WTC11 (cell line): ENCODE measurements around the gene QRFP. TPM values are rescaled to one million over a fixed set of nuclear protein-coding genes. Genes with fewer than 3 reads are reported as not detected.

Experiments
- ATAC-seq: fragments of 200-7000 bp; cut with Tn5 transposase; 2 replicates; pipeline ENCODE4 v1.10.0; 2021; ENCODE audit warnings: mild to moderate bottlenecking, moderate library complexity
- CTCF ChIA-PET: fragments of 300-600 bp; sonication (Branson Sonifier 250); formaldehyde crosslinking; loops from one replicate; lab custom pipeline; 2021; ENCODE audit warnings: antibody characterized with exemption; lab: Charles Lee
- POLR2A ChIA-PET: fragments of 350-600 bp; sonication (Branson Sonifier 250); formaldehyde crosslinking; loops from one replicate; lab custom pipeline; 2021; ENCODE audit warnings: antibody characterized with exemption; lab: Charles Lee
- DNase-seq: peaks from one replicate; pipeline ENCODE4 v3.0.0; 2021; ENCODE audit warnings: low spot score
- H3K27ac Mint-ChIP-seq: 2 replicates; pipeline ENCODE4 v1.8.0; 2021; ENCODE audit warnings: mixed read lengths
- H3K27me3 Mint-ChIP-seq: 2 replicates; pipeline ENCODE4 v1.8.0; 2021; ENCODE audit warnings: low read depth, mild to moderate bottlenecking, moderate library complexity, mixed read lengths
- H3K36me3 Mint-ChIP-seq: 2 replicates; pipeline ENCODE4 v1.8.0; 2021; ENCODE audit warnings: mixed read lengths
- H3K4me1 Mint-ChIP-seq: 2 replicates; pipeline ENCODE4 v1.8.0; 2022; ENCODE audit warnings: mixed read lengths
- H3K4me3 Mint-ChIP-seq: 2 replicates; pipeline ENCODE4 v1.8.0; 2021; ENCODE audit warnings: mild to moderate bottlenecking, moderate library complexity, mixed read lengths
- H3K9me3 Mint-ChIP-seq: 2 replicates; pipeline ENCODE4 v1.8.0; 2021; ENCODE audit warnings: mixed read lengths
- AR ChIP-seq: fragments of 250-450 bp; sonication (Bioruptor Pico); IDR thresholded peaks from 2 replicates; pipeline ENCODE4 v1.9.0; 2021; ENCODE audit warnings: mild to moderate bottlenecking
- CTCF ChIP-seq: fragments of 200-600 bp; IDR thresholded peaks from 2 replicates; pipeline ENCODE4 v1.8.0; 2022; ENCODE audit warnings: antibody characterized with exemption
- E2F1 ChIP-seq: sonication (generic); formaldehyde crosslinking; IDR thresholded peaks from 2 replicates; pipeline ENCODE4 v1.8.0; 2022; ENCODE audit warnings: mild to moderate bottlenecking, missing genetic modification reagents
- ESRRA ChIP-seq: sonication (generic); formaldehyde crosslinking; IDR thresholded peaks from 2 replicates; pipeline ENCODE4 v1.8.1; 2022; ENCODE audit warnings: mild to moderate bottlenecking, missing genetic modification reagents, borderline replicate concordance
- ETV6 ChIP-seq: sonication (generic); formaldehyde crosslinking; IDR thresholded peaks from 2 replicates; pipeline ENCODE4 v1.8.1; 2022; ENCODE audit warnings: mild to moderate bottlenecking, missing genetic modification reagents
- FOXJ3 ChIP-seq: sonication (generic); formaldehyde crosslinking; IDR thresholded peaks from 2 replicates; pipeline ENCODE4 v1.9.0; 2021; ENCODE audit warnings: missing genetic modification reagents, mild to moderate bottlenecking, borderline replicate concordance
- FOXK1 ChIP-seq: sonication (generic); formaldehyde crosslinking; IDR thresholded peaks from 2 replicates; pipeline ENCODE4 v1.8.0; 2022; ENCODE audit warnings: mild to moderate bottlenecking, moderate library complexity, missing genetic modification reagents
- FOXP1 ChIP-seq: sonication (generic); formaldehyde crosslinking; IDR thresholded peaks from 2 replicates; pipeline ENCODE4 v1.8.0; 2022; ENCODE audit warnings: missing genetic modification reagents, mild to moderate bottlenecking, moderate library complexity, borderline replicate concordance
- HMGA2 ChIP-seq: fragments of 250-450 bp; sonication (Bioruptor Pico); IDR thresholded peaks from 2 replicates; pipeline ENCODE4 v1.4.0; 2021; ENCODE audit warnings: mild to moderate bottlenecking, moderate library complexity
- HMGXB4 ChIP-seq: sonication (generic); formaldehyde crosslinking; IDR thresholded peaks from 2 replicates; pipeline ENCODE4 v1.8.1; 2023; ENCODE audit warnings: mild to moderate bottlenecking, moderate library complexity, missing genetic modification reagents
- JUN ChIP-seq: sonication (generic); formaldehyde crosslinking; IDR thresholded peaks from 2 replicates; pipeline ENCODE4 v1.8.0; 2023; ENCODE audit warnings: mild to moderate bottlenecking, missing genetic modification reagents
- MLX ChIP-seq: sonication (generic); formaldehyde crosslinking; IDR thresholded peaks from 2 replicates; pipeline ENCODE4 v1.8.1; 2023; ENCODE audit warnings: mild to moderate bottlenecking, missing genetic modification reagents, moderate library complexity
- MYBL2 ChIP-seq: sonication (generic); formaldehyde crosslinking; IDR thresholded peaks from 2 replicates; pipeline ENCODE4 v1.8.1; 2023; ENCODE audit warnings: mild to moderate bottlenecking, moderate library complexity, missing genetic modification reagents
- NFATC4 ChIP-seq: fragments of 250-450 bp; sonication (Bioruptor Pico); IDR thresholded peaks from 2 replicates; pipeline ENCODE4 v1.9.0; 2021; ENCODE audit warnings: mild to moderate bottlenecking
- NFE2L1 ChIP-seq: sonication (generic); formaldehyde crosslinking; IDR thresholded peaks from 2 replicates; pipeline ENCODE4 v1.8.1; 2023; ENCODE audit warnings: missing genetic modification reagents
- NFYB ChIP-seq: sonication (generic); formaldehyde crosslinking; conservative IDR thresholded peaks from 2 replicates; pipeline ENCODE4 v1.8.0; 2022; ENCODE audit warnings: low read depth, missing genetic modification reagents
- SOX15 ChIP-seq: fragments of 250-450 bp; sonication (Bioruptor Pico); IDR thresholded peaks from 2 replicates; pipeline ENCODE4 v1.9.0; 2021; ENCODE audit warnings: mild to moderate bottlenecking
- ZBTB21 ChIP-seq: sonication (generic); formaldehyde crosslinking; IDR thresholded peaks from 2 replicates; pipeline ENCODE4 v1.8.1; 2023; ENCODE audit warnings: mild to moderate bottlenecking, missing genetic modification reagents, borderline replicate concordance
- ZNF671 ChIP-seq: fragments of 250-450 bp; sonication (Bioruptor Pico); IDR thresholded peaks from 2 replicates; pipeline ENCODE4 v1.8.0; 2021; ENCODE audit warnings: mild to moderate bottlenecking
- ZSCAN18 ChIP-seq: fragments of 250-450 bp; sonication (Bioruptor Pico); IDR thresholded peaks from 2 replicates; pipeline ENCODE4 v2.1.2; 2022; ENCODE audit warnings: mild to moderate bottlenecking, moderate library complexity
- total RNA-seq: library from RNA; stranded (reverse); gene quantifications from 3 replicates; pipeline ENCODE4 v1.2.3, GENCODE V29; 2021

Gene QRFP
- total RNA-seq, 1 experiment from 2014 or later = not detected

- TF ChIP-seq AR (CRISPR knock-in tag) (no peak), NFE2L1 (no peak), FOXJ3 (no peak), ZNF671 (CRISPR knock-in tag) (no peak), MYBL2 (CRISPR knock-in tag) (no peak)
These were observed 46.1 kb upstream of the QRFP start (continued) for GRCh38 chr9:130942679-130943078.

- TF ChIP-seq ETV6 (CRISPR knock-in tag) = no peak
- H3K27me3 Mint-ChIP-seq = peaks cover 43% of the 10 kb centered on the region
- CTCF ChIA-PET = interaction anchor here (0.6 to 3.1 kb wide), 7 partner anchors 18 to 258 kb away, joined by 3 to 16 read pairs (median 4); no protein-coding TSS in a partner anchor
- peaks cover 15% of the 10 kb centered on the region for H3K4me1 Mint-ChIP-seq
- H3K4me3 Mint-ChIP-seq = no peak overlapping the region
- H3K36me3 Mint-ChIP-seq = no peaks in the 10 kb centered on the region
- POLR2A ChIA-PET = no interaction called here
- H3K27ac Mint-ChIP-seq = no peak overlapping the region
- H3K9me3 Mint-ChIP-seq = no peaks in the 10 kb centered on the region
- DNase-seq = no peak
- ATAC-seq = no peak
These were observed 45.5 kb upstream of the QRFP start for GRCh38 chr9:130942084-130942483.

GRCh38 chr9:130940693-130941576 lies 44.3 kb upstream of the QRFP start:
- peak; percentile 98 for DNase-seq
- peak; percentile 76 for ATAC-seq
- H3K36me3 Mint-ChIP-seq = no peaks in the 10 kb centered on the region
- no peak overlapping the region; the same call in 1 of the 2 replicates for H3K27ac Mint-ChIP-seq
- peaks cover 26% of the 10 kb centered on the region for H3K4me1 Mint-ChIP-seq
- no peaks in the 10 kb centered on the region for H3K9me3 Mint-ChIP-seq
- peaks cover 50% of the 10 kb centered on the region for H3K27me3 Mint-ChIP-seq
- CTCF ChIA-PET = interaction anchor here (0.6 to 1.6 kb wide), 31 partner anchors 8 to 396 kb away, joined by 3 to 14 read pairs (median 4); partner anchors contain the start of gene EXOSC2
- H3K4me3 Mint-ChIP-seq = peak overlapping the region; percentile 61
- POLR2A ChIA-PET = no interaction called here
- TF ChIP-seq NFATC4 (no peak), JUN (no peak), MLX (CRISPR knock-in tag) (no peak), ZSCAN18 (no peak), E2F1 (CRISPR knock-in tag) (no peak), SOX15 (CRISPR knock-in tag) (no peak), NFYB (no peak), FOXP1 (CRISPR knock-in tag) (no peak), ZBTB21 (CRISPR knock-in tag) (no peak), NFE2L1 (no peak), HMGXB4 (CRISPR knock-in tag) (peak; percentile 69), CTCF (peak; percentile 71), HMGA2 (no peak), ESRRA (CRISPR knock-in tag) (0 out of 2 replicates have a peak, but pooled peaks have one; percentile 14), FOXK1 (no peak)
